NOMO-1 treated with dmso at 0.1 percent for 144 hours (cell line): ENCODE measurements around the gene LIMS2.

Source experiments
- DNase-seq: peaks from one replicate; lab custom pipeline; 2025; ENCODE audit not compliant: unreplicated experiment; lab: John Stamatoyannopoulos, UW

The LIMS2 gene

DNA sequence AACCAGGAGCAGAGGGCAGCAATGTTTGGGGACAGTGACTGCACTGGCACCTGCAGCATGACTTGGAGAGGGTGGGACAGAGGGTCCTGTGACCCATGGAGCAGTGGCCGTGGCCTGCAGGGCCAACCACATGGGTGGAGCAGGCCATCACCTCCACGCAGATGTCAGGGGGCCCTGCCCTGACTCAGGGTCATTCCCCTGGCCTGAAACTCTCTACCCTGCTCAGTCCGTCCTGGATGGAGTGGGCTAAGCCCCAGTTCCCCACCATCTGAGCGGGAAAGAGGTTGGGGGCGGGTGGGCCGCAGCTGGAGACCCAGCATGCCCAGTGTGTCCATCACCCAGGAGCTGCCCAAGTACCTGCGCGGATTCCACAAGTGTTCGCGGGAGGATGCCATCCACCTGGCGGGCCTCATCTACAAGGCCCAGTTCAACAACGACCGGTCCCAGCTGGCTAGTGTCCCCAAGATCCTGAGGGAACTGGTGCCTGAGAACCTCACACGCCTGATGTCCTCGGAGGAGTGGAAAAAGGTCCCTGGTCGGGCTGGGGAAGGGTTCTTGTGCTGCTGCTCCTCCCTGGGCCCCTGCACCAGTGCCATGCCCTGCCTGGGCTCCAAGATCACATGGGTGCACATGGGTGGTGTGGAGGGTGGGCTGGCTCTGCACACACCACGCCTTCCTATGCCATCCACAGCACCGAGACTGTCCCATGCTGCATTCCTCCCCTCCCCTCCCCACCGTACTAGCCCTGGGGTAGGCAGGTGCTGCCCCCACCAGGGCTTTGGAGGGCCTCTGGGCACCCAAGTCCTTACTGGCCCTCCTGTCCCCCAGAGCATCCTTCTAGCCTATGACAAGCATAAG, 39.7 kb downstream of the LIMS2 start:
- no peak for DNase-seq

DNA sequence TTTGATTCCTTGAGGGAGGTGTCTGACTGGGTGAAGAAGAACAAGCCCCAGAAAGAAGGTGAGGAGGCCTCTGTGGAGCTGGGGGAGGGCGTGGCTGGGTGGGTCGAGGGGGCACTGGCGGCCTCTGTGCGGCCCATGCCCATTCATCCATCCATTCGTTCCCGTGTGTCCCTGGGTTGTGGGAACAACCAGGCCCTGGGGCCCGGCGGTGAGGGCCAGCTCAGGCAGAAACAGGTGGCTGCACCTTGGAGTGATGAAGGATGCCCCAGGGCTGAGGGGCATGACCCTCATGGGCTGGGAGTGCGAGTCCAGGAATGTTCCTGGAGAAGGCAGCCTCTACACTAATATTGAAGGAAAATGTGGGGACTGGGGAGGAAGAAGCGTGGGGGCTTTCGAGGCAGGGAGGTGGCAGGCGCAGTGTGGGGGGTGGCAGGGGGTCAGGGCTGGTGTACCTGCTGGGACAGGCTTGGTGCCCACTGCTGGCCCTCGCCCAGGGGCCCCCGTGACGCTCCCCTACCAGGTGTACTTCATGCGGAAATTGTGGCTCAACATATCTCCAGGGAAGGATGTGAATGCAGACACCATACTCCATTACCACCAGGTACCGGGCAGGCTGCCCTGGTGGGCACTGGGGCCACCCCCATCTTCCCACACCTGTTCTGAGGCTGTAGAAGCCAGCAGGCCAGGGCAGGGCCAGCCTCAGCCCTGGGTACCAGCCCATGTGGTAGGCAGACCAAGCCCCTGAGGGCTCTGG, 40.5 kb downstream of the LIMS2 start:
- no peak for DNase-seq

DNA sequence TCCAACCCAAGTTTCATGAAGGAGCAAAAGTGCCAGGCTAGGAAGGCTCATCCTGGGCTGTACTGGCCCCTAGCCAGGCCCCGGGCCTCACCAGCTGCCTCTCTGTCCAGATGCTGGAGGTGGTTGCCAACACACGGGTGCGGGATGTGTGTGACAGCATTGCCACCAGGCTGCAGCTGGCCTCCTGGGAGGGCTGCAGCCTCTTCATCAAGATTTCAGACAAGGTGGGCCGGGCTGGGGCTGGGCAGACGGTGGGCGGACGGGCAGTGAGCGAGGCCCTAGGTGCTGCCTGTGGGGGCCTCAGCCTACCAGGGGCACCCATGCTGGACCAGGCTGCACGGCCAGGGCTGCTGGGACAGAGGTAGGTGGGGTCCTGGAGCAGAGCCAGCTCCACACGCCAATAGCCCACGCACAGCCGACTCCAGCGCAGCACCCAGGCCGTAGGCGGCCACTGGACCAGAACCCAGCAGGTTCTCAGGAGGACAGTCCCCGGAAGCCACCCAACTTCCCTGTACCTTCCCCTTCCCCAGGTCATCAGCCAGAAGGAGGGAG, 41.2 kb downstream of the LIMS2 start:
- DNase-seq = no peak

DNA sequence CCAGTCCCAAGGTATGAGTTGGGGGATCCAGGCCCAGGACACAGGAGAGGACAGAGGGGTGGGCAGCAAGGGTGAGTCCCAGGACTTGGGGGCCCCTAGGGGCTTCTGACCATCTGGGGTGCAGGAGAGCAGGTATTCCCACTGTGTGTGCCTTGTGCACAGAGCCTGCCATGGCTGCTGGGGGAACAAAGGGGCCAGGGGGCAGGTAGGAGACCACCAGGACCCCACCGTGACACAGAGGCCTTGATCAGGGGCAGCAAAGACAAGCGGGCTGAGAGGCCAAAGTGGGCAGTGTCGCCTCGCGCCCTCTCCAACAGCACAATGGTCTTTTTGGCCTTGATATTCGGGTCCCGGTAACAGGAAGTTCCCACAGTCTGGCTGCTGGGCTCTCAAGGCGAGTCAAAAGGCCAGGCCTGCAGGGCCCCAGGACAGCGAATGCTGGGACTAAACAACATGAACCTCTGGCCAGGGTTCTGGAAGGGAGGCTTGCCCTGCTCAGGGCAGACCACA, 41.7 kb downstream of the LIMS2 start:
- no peak for DNase-seq

DNA sequence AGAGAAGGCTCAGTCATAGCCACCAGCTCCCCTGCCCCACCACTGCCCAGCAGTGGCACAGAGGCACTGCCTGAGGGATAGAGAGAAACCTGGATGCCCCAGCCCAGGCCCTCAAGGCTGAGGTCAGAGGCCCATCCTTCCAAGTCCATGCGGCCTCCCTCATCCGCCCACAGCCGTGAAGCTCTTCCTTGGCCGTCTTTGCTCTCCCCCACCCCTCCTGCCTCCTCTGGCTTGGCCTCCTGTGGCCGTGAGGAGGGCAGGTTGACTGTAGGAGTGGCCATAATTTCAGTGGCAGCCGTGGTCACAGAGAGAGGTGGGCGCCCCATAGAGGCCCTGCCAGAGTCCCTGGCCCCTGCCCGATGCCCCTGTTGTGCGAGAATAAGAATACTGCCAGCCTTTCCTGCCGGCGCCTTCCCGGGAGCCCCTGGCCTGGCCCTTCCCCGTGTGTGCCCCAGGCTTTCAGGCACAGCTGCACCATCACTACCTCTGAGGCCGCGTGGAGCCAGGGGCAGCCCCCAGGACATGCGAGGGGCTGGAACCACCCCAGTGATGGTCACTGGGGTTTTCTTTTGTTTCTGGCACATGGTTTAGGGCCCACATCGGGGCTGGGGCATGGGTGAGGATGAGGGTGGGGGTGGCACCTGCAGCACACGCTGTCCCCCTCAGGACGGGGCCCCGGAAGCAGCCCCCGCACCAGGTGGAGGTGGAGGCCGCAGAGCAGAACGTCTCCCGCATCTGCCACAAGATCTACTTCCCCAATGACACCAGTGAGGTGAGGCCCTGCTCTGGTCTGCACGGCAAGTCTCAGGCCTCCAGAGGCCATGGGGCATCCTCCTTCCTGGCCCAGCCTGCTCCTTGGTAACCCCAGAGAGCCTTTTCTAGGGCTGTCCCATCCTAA, 42.5 kb downstream of the LIMS2 start:
- DNase-seq = no peak

DNA sequence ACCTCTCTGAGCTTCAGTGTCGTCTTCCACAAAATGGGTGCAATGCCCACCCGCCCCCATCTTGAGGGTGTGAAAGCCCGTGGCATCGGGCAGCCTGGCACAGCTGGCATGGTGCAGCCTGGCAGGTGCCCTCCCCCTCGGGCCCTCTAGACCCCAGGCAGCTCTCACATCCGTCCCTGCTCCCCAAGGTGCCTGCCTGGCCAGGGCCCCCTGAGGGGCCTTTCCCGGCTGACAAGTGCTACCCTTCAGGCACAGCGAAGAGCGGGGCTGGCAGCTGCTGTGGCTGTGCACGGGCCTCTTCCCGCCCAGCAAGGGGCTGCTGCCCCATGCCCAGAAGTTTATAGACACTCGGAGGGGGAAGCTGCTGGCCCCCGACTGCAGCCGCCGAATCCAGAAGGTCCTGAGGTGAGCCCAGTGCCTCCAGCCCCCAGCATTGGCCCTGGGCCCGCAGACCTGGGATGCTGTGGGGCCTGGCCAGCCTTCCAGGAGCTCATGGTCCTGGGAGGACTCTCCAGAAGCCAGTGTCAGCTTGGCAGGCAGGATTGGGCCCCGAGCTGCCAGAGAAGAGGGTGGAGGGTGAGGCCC, 43.2 kb downstream of the LIMS2 start:
- DNase-seq = no peak

DNA sequence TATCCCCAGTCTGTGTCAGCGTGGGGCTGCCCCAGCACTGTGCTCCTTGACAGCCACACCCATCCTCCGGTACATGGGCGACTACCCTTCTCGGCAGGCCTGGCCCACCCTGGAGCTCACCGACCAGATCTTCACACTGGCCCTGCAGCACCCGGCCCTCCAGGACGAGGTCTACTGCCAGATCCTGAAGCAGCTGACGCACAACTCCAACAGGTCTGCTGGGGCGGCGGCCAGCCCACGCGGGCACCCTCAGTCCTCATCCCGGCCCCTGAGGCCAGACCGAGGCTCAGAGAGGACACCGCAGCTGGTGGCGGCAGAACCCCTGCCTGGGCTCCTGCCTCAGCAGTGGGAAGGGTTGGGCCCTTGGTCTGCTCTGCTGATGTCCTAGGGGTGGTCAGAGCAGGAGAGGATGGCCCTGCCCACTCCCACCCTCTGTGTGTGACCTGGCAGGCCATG, 43.8 kb downstream of the LIMS2 start:
- no peak for DNase-seq

DNA sequence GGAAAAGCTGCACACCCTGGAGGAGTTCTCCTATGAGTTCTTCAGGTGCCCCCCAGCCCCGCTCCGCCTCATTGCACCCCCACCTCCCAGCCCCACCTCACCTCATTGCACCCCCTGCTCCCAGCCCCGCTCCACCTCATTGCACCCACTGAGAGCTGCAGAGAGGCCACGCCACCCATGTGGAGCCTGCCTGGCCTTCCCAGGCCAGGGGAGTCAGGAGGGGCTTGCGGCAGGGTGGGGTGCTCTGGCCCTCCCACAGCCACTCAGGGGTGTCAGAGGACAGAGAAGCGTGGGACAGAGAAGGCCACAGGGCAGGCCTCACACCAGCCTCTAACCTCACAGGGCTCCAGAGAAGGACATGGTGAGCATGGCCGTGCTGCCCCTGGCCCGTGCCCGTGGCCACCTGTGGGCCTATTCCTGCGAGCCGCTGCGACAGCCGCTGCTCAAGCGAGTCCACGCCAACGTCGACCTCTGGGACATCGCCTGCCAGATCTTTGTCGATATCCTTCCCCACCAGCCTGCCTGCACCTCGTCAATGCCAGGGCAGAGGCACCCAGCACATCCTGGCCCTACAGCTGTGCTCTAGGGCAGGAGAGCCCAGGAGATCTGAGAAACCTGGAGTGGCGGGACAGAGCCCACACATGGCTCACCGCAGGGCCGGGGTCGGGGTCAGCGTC, 44.3 kb downstream of the LIMS2 start:
- no peak for DNase-seq

DNA sequence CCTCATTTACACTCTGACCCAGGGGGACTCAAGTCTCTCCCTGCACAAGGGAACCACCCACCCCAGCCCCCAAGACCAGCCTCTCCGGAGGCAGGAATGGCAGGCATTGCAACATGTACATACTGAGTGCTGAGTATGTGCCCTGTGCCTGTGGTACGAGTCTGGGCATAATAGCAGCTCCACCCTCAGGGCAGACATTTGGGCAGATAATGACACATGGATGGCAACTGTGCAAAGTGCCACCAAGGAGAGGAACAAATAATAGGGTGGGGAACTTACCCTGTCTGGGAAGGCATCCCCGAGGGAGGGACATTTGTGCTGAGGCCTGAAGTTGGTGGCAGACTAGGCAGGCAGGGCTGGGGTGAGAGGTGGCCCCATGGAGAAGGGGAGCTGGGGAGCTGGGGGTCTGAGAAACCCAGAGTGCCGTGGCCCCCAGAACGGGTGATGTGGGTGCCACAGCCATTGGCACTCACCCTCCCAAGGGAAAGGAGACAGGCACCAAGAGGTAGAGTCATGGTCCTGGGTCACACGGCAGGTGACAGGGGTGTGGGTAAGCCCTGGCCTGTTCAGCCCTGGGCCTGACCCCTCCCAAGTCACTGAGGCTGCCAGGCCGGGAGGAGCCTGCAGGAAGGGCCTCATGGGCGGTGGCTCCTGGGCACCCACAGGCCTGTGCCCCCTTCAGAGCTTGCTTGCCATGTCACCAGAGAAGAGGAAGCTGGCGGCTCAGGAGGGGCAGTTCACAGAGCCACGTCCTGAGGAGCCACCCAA, 45.0 kb downstream of the LIMS2 start:
- no peak for DNase-seq

DNA sequence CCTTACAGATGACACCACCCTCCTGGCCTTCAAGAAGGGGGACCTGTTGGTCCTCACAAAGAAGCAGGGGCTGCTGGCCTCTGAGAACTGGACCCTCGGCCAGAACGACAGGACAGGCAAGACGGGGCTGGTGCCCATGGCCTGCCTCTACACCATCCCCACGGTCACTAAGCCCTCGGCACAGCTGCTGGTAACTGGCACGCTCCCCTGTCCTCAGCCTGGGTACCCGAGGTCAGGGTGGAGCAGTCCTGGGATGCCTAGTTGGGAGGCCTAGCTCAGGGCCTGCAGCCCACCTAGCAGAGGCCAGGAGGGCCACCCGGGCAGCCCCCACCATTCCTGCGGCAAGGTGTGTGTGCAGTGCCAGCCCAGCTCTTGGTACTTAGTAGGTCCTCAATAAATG, 45.7 kb downstream of the LIMS2 start:
- DNase-seq = no peak

DNA sequence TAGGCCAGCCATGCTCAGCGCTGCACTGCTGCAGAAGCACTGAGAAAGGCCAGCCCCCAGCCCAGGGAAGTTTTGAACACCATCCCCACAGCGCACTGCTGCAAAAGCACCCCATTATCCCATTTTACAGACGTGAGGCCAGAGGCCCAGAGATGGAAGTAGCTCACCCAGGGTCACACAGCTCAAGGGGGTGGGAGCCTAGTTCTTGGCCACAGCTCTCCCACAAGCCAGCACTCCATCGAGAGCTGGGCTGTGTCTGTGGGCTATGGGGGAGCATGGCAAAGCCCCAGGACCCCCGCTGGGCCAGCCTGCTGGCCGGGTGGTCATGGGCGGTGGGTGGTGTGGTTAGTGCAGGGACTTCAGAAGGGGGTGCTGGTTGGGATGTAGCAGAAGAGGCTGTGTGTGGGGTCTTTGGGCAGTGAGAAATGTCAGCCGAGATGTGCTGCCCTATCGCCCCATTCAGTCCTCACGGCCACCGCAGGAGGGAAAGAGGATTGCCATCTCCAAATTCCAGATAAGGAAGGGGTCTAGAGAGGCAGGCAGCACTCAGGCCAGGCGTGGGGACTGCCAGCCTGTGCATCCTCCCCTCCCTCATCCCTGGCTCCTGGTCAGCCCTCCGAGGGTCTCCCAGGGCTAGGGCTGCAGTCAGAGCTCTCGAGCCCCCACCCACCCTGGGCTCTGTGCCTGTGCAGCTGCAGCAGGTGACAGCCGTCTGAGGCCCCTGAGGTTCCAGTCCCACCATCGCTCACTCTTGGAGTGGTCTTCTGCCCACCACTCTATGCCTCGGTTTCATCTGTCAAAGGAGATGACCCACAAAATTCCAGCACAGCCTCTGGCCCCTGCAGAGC, 46.3 kb downstream of the LIMS2 start:
- DNase-seq = no peak

DNA sequence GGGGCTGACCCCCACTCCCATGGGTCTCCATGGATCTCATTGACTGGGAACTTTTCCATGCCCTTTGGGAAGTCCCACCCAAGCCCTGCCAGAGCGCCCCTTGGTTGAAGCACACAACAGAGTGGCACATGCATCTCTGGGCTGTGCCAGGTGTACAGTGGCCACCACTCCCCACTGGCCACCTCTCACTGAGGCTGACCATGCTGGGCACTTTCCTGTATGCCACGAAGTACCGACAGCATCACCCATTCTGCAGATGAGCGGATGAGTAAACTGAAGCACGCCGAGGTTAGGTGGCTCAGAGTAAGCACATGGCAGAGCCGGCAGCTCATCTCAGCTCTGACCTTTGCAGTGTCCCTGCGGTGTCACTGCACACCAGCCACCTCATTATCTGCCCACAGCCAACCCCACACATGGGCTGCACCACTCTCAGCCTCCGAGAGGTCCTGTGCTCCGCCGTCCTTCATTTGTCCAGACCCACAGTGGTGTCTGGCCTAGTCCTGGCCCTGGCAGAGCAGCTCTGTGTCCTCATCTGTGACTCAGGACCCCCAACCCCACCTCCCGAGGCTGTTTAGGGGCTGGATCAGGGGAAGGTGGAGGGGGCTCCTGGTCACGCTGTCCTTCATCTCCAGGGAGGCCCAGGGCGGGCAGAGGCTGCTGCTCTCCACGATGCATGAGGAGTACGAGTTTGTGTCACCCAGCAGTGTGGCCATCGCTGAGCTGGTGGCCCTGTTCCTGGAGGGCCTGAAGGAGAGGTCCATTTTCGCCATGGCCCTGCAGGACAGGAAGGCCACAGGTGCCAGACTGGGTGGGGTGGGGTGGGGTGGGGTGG, 47.4 kb downstream of the LIMS2 start:
- no peak for DNase-seq

DNA sequence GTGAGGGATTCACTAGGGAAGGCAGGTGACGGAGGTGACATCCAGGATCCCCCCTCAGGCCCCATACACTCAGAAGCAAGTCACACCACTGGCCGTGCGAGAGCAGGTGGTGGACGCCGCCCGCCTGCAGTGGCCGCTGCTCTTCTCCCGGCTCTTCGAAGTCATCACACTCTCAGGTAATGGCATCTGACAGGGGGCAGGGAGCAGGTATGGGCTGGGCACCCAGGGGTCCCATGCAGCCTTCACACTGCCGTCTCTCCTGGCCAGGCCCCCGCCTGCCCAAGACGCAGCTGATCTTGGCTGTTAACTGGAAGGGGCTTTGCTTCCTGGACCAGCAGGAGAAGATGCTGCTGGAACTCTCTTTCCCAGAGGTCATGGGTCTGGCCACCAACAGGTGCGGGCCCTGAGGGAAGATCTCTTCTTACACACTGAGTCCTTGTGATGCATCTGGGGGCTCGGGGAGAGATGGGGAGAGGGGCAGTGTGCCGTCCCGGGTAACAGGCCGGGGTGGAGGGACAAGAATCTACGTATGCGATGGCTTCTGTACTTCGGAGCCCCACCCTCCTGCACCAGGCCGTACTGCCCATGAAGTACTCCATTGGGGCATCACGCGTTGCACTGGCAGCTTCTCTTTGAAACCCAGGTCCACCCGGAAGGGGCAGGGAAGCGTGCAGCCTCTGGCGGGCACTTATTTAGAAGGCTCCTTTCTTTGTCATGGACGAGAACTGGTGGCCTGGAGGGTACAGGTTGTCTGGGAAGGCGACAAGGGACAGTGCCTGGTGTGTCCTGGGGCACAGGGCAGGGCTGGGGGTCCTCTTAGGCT, 48.2 kb downstream of the LIMS2 start:
- DNase-seq = no peak

DNA sequence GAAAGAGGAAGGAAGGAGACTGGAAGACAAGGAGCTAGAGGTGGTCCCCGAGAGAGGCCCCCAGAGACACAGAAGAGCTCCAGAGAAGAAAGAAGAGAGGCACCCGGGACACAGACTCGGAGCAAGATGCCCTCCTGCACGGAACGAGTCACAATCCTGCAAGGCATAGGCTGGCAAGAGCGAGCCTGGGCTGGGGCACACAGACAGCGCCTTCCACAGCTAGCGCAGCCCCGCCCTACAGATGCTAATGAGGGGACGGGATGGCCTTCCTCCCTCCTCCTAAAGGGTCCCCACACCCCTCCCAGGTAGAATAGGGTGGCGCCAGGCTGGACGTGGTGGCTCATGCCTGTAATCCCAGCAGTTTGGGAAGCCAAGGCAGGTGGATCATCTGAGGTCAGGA, 49.2 kb downstream of the LIMS2 start:
- no peak for DNase-seq

DNA sequence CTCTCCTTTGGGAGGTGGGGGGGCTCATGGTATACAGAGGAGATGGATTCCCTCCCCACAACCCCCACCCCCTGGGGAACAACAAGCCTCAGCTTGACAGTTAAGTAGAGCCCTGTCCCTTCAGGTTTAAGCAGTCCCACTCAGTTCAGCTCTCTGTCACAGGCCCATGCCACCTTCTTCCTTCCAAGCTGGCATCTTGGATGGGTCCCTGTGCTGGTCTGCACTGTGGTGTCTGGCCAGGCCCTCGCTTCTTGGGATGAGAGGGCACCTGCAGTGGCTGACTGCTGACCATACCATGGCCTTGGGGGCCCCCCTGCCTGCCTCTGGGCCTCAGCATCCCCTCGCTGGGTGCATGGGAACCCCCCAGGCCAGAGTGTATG, 49.8 kb downstream of the LIMS2 start:
- DNase-seq = no peak

DNA sequence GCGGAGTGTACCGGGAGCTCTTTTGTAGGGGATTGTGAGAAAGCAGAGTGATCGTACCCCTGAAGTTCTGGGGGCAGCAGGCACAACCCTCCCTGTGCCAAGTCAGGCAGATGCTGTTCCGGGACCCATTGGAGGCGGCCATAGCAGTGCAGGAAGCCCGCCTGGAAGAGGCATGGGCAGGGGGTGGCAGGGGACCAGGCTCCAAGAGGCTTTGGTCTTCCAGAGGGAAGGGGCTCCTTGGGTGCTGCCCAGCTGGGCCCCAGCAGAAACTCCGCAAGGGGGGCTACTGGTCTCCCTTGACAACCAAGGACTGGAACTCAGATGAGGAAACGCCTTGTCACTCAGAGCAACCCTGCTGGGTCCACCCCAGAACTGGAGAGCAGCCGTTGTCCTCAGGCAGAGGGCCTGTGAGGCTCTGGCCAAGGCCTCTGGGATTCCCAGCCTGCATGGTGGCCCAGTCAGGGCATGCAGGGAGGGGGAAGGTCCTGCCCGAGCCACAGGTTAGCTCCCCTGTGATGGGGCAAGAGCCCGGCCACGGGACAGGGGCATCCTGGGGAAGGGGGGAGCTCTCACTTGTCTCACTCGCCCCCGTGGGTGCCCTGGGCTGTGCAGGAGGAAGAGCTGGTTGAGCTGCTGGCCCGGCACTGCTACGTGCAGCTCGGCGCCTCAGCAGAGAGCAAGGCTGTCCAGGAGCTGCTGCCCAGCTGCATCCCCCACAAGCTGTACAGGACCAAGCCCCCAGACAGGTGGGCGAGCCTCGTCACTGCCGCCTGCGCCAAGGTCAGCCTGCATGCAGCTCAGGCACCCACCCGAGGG, 50.4 kb downstream of the LIMS2 start:
- no peak for DNase-seq
